Panc1 (cell line): Measurements from ENCODE around the gene ZNG1F.
"Not testable (repeated sequence)": the region's sequence is repeated elsewhere in the genome, so short reads cannot be mapped to it uniquely, and the experiment has no call there.

Experiments used
- CTCF ChIP-seq: fragments of 450-650 bp; IDR thresholded peaks from 2 replicates; pipeline ENCODE4 v1.5.1; 2017; ENCODE audit warnings: mild to moderate bottlenecking
- POLR2AphosphoS5 ChIP-seq: IDR thresholded peaks from 2 replicates; pipeline ENCODE4 v1.6.1; 2012; ENCODE audit warnings: mild to moderate bottlenecking, low read depth, low read length, moderate library complexity
- SIN3A ChIP-seq: IDR thresholded peaks from 2 replicates; pipeline ENCODE4 v1.6.1; 2012; ENCODE audit warnings: low read depth, mild to moderate bottlenecking, low read length, moderate library complexity, borderline replicate concordance; ENCODE audit not compliant: insufficient read depth
- TCF7L2 ChIP-seq: IDR thresholded peaks from 2 replicates; pipeline ENCODE4 v1.6.1; 2011; ENCODE audit warnings: mild to moderate bottlenecking, low read depth, low read length, inconsistent platforms
- TF ChIP-seq, protein P1 (sequence below), 2 experiments: IDR thresholded peaks; 2 replicates each; pipeline ENCODE4 v1.6.1; 2011 to 2012; ENCODE audit warnings: low read depth in 2 of 2, control low read depth in 1 of 2, low read length in 1 of 2, mild to moderate bottlenecking in 1 of 2, moderate library complexity in 1 of 2; ENCODE audit not compliant: insufficient read depth in 1 of 2

DNA sequence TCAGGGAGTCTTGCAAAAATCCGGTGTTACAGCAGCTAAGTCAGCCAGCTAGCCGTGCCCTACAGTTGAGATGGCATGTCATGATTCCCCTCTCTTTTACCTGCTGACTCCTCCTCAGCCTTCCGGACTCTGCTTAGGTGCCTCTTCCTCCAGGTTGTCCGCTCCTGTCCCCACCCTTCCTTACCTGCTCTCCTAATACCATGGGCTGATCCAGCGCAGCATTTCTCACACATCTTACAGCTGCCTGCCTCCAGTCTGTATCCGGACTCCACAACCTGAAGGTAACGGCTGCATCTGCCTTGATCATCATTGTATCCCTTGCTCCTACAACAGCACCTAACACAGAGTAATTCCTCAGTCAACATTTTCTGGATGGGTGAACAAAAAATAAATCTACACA, 69.8 kb downstream of the ZNG1F start:
- TF ChIP-seq SIN3A, CTCF, POLR2AphosphoS5, TCF7L2: not testable (repeated sequence)
- TF ChIP-seq, protein P1, sequence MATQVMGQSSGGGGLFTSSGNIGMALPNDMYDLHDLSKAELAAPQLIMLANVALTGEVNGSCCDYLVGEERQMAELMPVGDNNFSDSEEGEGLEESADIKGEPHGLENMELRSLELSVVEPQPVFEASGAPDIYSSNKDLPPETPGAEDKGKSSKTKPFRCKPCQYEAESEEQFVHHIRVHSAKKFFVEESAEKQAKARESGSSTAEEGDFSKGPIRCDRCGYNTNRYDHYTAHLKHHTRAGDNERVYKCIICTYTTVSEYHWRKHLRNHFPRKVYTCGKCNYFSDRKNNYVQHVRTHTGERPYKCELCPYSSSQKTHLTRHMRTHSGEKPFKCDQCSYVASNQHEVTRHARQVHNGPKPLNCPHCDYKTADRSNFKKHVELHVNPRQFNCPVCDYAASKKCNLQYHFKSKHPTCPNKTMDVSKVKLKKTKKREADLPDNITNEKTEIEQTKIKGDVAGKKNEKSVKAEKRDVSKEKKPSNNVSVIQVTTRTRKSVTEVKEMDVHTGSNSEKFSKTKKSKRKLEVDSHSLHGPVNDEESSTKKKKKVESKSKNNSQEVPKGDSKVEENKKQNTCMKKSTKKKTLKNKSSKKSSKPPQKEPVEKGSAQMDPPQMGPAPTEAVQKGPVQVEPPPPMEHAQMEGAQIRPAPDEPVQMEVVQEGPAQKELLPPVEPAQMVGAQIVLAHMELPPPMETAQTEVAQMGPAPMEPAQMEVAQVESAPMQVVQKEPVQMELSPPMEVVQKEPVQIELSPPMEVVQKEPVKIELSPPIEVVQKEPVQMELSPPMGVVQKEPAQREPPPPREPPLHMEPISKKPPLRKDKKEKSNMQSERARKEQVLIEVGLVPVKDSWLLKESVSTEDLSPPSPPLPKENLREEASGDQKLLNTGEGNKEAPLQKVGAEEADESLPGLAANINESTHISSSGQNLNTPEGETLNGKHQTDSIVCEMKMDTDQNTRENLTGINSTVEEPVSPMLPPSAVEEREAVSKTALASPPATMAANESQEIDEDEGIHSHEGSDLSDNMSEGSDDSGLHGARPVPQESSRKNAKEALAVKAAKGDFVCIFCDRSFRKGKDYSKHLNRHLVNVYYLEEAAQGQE (IDR thresholded peaks at IDR 0.05; ENCODE audit: insufficient read depth in 1 of 2, low read depth in 2 of 2, low read length in 1 of 2) = not testable (repeated sequence)
